Tibial nerve (tissue), 3 donors: ENCODE measurements around the gene RNF146.

Experiments
- CTCF ChIP-seq, 5 experiments: fragments of 200-600 bp in 3 of 5; fragments of 450-650 bp in 2 of 5; sonication (generic) in 3 of 5; IDR thresholded peaks; one replicate each; pipeline ENCODE4 v1.5.1; 2016 to 2019; ENCODE audit warnings: antibody characterized with exemption in 5 of 5, mild to moderate bottlenecking in 3 of 5, moderate library complexity in 2 of 5
- POLR2A ChIP-seq, 2 donors: fragments of 450-650 bp; IDR thresholded peaks; one replicate each; pipeline ENCODE4 v1.6.1; 2017; ENCODE audit warnings: antibody characterized with exemption in 2 of 2, mild to moderate bottlenecking in 2 of 2, moderate library complexity in 2 of 2

DNA sequence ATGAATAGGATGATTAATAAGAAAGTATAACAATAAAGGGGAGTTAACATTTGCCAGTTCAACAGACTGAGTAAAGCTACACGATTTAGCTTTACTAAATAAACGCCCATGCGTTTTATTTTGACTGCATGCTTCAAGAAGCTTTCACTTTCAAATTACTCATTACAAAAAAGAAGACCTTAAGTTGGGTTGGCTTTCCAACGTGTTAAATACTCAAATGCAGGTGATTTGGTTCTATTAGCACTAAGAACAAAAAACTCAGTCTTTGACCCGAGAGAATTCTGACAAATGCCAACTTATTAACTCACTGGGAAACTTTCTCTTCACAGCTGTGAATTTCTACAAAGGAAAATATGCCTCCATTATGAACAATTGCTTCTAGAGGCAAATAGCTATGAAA, 24.8 kb downstream of the RNF146 start:
- TF ChIP-seq CTCF (IDR thresholded peaks at IDR 0.05) (no peak), POLR2A (IDR thresholded peaks at IDR 0.05) (no peak)
